Neural crest cell (in vitro differentiated cells): ENCODE measurements around the gene C10orf53. TPM values are rescaled to one million over a fixed set of nuclear protein-coding genes. Genes with fewer than 3 reads are reported as not detected.

Experiments used
- DNase-seq: peaks from one replicate; pipeline ENCODE4 v3.0.0; 2021; ENCODE audit warnings: low read depth, mixed read lengths, low spot score
- H3K27ac Mint-ChIP-seq: one replicate; pipeline ENCODE4 v1.8.0; 2021; ENCODE audit warnings: mild to moderate bottlenecking, mixed read lengths; ENCODE audit not compliant: unreplicated experiment
- H3K27me3 Mint-ChIP-seq: 2 replicates; pipeline ENCODE4 v1.8.0; 2021; ENCODE audit warnings: low read depth, mild to moderate bottlenecking, mixed read lengths
- H3K36me3 Mint-ChIP-seq: 2 replicates; pipeline ENCODE4 v1.8.0; 2021; ENCODE audit warnings: low read depth, mild to moderate bottlenecking, mixed read lengths
- H3K4me1 Mint-ChIP-seq: 2 replicates; pipeline ENCODE4 v1.8.0; 2021; ENCODE audit warnings: mixed read lengths
- H3K4me3 Mint-ChIP-seq: one replicate; pipeline ENCODE4 v1.8.0; 2021; ENCODE audit warnings: mild to moderate bottlenecking, mixed read lengths
- H3K9me3 Mint-ChIP-seq: 2 replicates; pipeline ENCODE4 v1.8.0; 2021; ENCODE audit warnings: mixed read lengths
- CTCF ChIP-seq: fragments of 200-600 bp; sonication (generic); conservative IDR thresholded peaks from 2 replicates; pipeline ENCODE4 v1.5.0; 2021; ENCODE audit warnings: antibody characterized with exemption, mild to moderate bottlenecking
- total RNA-seq: library from RNA; stranded (reverse); gene quantifications from 2 replicates; pipeline ENCODE4 v1.2.1, GENCODE V29; 2021

Gene C10orf53
- total RNA-seq, 1 donor from 2014 or later, result not detected

DNA sequence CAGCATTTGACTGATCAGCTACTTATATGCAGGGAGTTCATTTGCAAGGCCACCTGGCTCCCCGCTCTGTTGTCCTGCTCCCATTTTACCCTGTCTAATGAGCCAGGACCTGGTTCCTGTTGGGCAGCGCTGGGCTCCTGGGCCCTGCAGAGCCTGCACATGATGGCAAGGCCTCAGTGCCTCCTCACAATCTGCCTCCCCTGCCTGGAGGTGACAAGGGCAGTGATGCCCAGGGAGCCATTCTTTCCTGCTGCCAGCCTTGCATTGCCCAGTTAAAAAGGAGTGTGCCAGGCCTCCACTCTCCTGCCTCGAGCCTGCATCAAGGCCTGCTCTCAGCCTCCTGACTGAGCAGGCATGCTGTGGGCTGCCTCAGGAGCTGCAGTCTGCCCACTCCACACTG lies 37.1 kb upstream of the C10orf53 start:
- no peak for TF ChIP-seq CTCF
- no peak overlapping the region for H3K27ac Mint-ChIP-seq
- DNase-seq, result no peak
- H3K4me1 Mint-ChIP-seq, result no peaks in the 10 kb centered on the region
- H3K36me3 Mint-ChIP-seq, result no peaks in the 10 kb centered on the region
- peaks cover 38% of the 10 kb centered on the region for H3K27me3 Mint-ChIP-seq
- no peaks in the 10 kb centered on the region for H3K9me3 Mint-ChIP-seq
- no peak overlapping the region for H3K4me3 Mint-ChIP-seq

- Mint-ChIP-seq H3K36me3 (no peaks in the 10 kb centered on the region), H3K27ac (no peak overlapping the region), H3K27me3 (peaks cover 26% of the 10 kb centered on the region), H3K4me1 (no peaks in the 10 kb centered on the region), H3K4me3 (no peak overlapping the region), H3K9me3 (no peaks in the 10 kb centered on the region)
- no peak for TF ChIP-seq CTCF
- DNase-seq, result no peak
Observed at GRCh38 chr10:49643241-49644034, 36.0 kb upstream of the C10orf53 start.

GRCh38 chr10:49644035-49644646 lies 35.3 kb upstream of the C10orf53 start:
- H3K36me3 Mint-ChIP-seq, result no peaks in the 10 kb centered on the region
- H3K27ac Mint-ChIP-seq, result peak overlapping the region; percentile 43
- no peak for TF ChIP-seq CTCF
- no peaks in the 10 kb centered on the region for H3K9me3 Mint-ChIP-seq
- no peak overlapping the region for H3K4me3 Mint-ChIP-seq
- no peak for DNase-seq
- H3K4me1 Mint-ChIP-seq, result peaks cover 1% of the 10 kb centered on the region
- H3K27me3 Mint-ChIP-seq, result peaks cover 19% of the 10 kb centered on the region

DNA sequence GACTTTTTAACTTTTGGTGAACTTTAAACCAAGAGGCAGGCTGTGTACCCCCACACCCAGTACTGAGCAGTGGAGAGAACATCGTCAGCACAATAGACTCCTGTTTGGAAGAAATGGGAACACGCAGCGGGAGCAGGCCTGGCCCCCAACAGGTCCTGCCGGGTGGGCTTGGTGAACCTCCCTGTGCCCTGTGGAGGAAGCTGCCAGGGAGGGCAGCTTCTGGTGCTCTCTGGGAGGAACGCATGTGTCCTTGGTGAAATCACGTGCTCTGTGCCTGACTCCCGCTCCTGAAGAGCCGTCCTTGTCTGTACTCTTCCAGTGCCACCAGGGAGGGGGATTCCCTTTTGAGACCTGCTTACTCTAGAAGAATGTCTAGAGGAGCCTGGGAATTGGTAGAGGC lies 34.0 kb upstream of the C10orf53 start:
- Mint-ChIP-seq H3K27me3 (peaks cover 8% of the 10 kb centered on the region), H3K9me3 (no peaks in the 10 kb centered on the region), H3K4me1 (peaks cover 12% of the 10 kb centered on the region), H3K27ac (no peak overlapping the region), H3K36me3 (no peaks in the 10 kb centered on the region), H3K4me3 (no peak overlapping the region)
- TF ChIP-seq CTCF, result no peak
- no peak for DNase-seq

GRCh38 chr10:49645871-49646870 lies 33.3 kb upstream of the C10orf53 start:
- Mint-ChIP-seq H3K27me3 (peaks cover 3% of the 10 kb centered on the region), H3K9me3 (no peaks in the 10 kb centered on the region), H3K36me3 (no peaks in the 10 kb centered on the region), H3K27ac (no peak overlapping the region), H3K4me3 (no peak overlapping the region), H3K4me1 (peaks cover 12% of the 10 kb centered on the region)
- no peak for TF ChIP-seq CTCF
- no peak for DNase-seq
